GM06990 (cell line): ENCODE results near the gene RGS14.

Experiments
- DNase-seq: peaks from one replicate; pipeline ENCODE4 v3.0.0-alpha.2; 2011; ENCODE audit not compliant: insufficient read length; ENCODE audit errors: extremely low read depth
- H3K27me3 ChIP-seq: replicated peaks from 2 replicates; pipeline ENCODE4 v1.6.0; 2011; ENCODE audit warnings: low read length; ENCODE audit not compliant: control insufficient read depth, insufficient read depth
- H3K36me3 ChIP-seq: 2 replicates; pipeline ENCODE4 v1.5.1; 2011; ENCODE audit warnings: low read length; ENCODE audit not compliant: control insufficient read depth, insufficient read depth
- H3K4me3 ChIP-seq: replicated peaks from 2 replicates; pipeline ENCODE4 v1.5.1; 2011; ENCODE audit warnings: low read depth, mild to moderate bottlenecking, control low read depth, low read length
- TF ChIP-seq, protein P1 (sequence below): IDR thresholded peaks from 2 replicates; pipeline ENCODE4 v1.5.1; 2011; ENCODE audit warnings: low read length, control low read depth, mild to moderate bottlenecking, inconsistent platforms; ENCODE audit not compliant: insufficient read depth, poor library complexity, severe bottlenecking

Gene RGS14

DNA sequence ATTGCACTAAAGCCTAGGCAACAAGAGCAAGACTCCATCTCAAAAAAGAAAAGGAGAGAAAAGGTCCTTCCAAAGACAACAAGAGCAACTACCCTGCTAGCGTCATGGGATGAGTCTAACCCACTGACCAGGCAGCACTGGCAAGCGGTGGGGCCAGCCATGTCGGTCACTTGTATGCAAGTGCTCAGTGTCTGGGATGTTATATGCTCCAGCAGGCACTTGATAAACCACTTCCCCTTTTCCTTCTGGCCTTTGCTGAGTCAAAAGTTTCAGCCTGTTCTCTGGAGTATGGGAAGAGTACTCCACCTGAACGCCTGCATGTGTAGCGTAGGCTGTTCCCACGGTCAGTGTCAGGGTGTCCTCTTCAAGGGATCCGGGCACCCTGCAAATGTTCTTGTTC is 36.8 kb upstream of the RGS14 start:
- no peak for DNase-seq
- TF ChIP-seq, protein P1, sequence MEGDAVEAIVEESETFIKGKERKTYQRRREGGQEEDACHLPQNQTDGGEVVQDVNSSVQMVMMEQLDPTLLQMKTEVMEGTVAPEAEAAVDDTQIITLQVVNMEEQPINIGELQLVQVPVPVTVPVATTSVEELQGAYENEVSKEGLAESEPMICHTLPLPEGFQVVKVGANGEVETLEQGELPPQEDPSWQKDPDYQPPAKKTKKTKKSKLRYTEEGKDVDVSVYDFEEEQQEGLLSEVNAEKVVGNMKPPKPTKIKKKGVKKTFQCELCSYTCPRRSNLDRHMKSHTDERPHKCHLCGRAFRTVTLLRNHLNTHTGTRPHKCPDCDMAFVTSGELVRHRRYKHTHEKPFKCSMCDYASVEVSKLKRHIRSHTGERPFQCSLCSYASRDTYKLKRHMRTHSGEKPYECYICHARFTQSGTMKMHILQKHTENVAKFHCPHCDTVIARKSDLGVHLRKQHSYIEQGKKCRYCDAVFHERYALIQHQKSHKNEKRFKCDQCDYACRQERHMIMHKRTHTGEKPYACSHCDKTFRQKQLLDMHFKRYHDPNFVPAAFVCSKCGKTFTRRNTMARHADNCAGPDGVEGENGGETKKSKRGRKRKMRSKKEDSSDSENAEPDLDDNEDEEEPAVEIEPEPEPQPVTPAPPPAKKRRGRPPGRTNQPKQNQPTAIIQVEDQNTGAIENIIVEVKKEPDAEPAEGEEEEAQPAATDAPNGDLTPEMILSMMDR, result no peak
- no peak overlapping the region for H3K4me3 ChIP-seq

DNA sequence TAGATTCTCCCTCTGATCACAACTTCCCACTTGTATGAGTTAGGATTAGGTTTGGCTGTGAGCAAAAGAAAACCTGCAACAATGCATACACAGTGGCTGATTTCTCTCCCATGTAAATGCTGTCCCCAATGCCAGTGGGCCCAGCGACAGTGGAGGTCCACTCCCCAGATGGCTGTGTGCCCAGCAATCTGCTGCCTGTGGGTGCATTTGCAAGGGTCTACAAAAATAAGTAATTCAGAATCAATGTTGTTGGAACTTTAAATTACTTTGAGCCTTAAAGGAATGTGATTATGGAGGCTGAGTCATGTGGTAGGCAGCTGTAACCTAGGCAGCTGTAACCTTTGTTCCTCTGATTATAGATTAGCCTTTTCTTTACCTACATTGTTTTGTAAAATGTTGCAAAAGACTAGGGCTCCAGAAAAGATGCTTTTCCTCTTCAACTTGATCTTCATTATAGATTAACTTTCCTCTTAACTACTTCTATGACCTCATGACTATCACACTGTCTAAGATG is 31.8 kb upstream of the RGS14 start:
- TF ChIP-seq, protein P1, result no peak
- DNase-seq, result no peak
- Histone ChIP-seq H3K36me3 (peaks cover 13% of the 10 kb centered on the region), H3K4me3 (no peak overlapping the region), H3K27me3 (no peaks in the 10 kb centered on the region)

More for the DNA sequence above, 36.8 kb upstream of the RGS14 start:
- no peaks in the 10 kb centered on the region for H3K27me3 ChIP-seq
- H3K36me3 ChIP-seq, result peaks cover 4% of the 10 kb centered on the region

DNA sequence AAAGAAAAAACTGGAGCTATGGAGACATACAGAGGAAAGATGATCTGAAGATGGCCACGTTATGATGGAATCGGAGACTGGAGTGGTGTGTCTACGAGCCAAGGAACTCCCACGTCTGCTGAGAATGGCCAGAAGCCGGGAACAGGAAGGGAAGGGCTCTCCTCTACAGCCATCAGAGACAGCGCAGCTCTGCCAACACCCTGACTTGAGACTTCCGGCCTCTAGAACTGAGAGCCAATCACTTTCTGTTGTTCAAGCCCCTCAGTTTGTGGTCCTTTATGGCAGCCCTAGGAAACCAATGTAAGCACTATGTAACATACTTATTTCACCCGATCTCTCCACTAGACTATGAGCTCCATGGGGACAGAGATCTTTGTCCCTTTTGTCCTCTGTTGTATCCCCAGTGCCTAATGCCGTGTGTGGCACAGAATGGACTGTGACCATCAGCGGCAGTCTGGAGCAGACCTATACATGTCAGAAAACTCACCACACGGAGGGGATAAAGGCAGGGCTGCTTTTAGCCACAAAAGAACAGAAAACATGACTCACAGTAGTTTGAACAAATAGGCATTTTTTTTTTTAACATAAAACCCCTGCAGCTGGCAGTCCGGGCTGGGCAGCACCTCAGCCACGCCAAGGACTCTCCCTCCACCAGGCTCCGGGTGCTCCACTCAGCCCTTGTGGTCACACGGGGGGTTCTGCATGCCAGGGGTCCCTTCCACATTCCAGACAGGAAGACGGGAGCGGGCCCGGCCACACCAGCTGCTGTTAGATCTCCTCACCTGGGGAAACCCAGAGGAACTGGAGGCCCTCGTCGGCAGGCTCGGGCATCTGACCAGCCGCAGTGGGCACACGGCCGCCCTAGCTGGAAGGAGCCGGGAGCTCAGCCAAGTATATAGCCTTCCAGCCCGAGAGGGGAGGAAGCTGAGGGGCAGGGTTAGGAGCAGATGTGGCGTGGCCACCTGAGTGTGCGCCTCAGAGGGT is 29.9 kb upstream of the RGS14 start:
- no peaks in the 10 kb centered on the region for H3K27me3 ChIP-seq
- peaks cover 22% of the 10 kb centered on the region for H3K36me3 ChIP-seq
- TF ChIP-seq, protein P1, result no peak
- DNase-seq, result no peak
- H3K4me3 ChIP-seq, result no peak overlapping the region

DNA sequence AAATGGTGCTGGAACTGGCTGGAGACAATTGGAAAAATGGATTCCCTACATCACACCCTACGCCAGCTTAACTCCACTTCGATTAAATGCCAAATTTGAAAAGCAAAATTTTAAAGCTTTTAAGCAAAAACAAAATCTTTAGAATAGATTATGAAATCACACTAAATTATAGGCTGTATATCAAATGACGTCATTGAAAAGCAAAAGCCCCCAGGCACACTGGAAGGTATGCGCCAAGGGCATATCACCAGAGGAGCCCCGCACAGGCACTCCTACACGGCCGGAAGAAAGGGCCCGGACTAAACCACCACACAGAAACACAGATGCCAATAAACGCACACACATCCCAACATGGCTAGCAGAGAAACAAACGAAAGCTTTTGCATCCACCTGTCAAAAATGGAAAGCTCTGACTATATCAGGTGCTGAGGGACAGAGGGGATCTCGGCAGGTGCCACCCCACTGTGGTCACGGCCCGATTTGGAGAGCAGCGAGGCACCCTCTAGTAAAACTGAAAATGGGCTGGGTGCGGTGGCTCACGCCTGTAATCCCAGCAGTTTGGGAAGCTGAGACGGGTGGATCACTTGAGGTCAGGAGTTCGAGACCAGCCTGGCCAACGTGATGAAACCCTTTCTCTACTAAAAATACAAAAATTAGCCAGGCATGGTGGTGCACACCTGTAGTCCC is 29.0 kb upstream of the RGS14 start:
- Histone ChIP-seq H3K4me3 (no peak overlapping the region), H3K27me3 (no peaks in the 10 kb centered on the region), H3K36me3 (peaks cover 26% of the 10 kb centered on the region)
- TF ChIP-seq, protein P1, result no peak
- DNase-seq, result no peak

DNA sequence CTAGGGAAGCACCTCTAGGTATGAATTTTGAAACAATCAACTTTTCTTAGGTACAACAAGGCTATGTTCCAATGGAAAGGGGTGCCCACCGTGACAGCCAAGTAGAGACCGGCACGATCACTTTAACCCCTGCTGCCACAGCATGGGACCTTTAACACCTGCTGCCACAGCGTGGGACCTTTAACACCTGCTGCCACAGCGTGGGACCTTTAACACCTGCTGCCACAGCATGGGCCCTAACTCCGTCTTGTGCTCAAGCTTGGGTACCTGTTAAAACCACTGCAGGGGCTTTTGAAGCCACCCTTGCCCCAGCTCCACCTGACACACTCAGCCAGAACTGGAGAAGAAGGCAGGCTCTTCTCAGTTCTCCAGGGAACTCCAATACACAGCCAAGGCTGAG is 27.8 kb upstream of the RGS14 start:
- no peak for DNase-seq
- TF ChIP-seq, protein P1, result no peak
- no peaks in the 10 kb centered on the region for H3K27me3 ChIP-seq
- peaks cover 38% of the 10 kb centered on the region for H3K36me3 ChIP-seq
- no peak overlapping the region for H3K4me3 ChIP-seq
